ENCODE measurements around the gene SNX5. TPM values are rescaled to one million over a fixed set of nuclear protein-coding genes. Genes with fewer than 3 reads are reported as not detected.

SNX5 gene
- total and polyA plus RNA-seq, 9 of the 15 experiments (the other 6 are each of a cell fraction or from before 2014, with no cell fraction given): 53.5 to 276 (median 160) TPM

- TF ChIP-seq THRAP3 (IDR thresholded peaks at IDR 0.05; ENCODE audit: borderline replicate concordance) (no peak), CBFA2T3 (IDR thresholded peaks at IDR 0.05) (no peak), TAF7 (tag; IDR thresholded peaks at IDR 0.05) (no peak), CBFB (CRISPR knock-in tag; IDR thresholded peaks at IDR 0.05) (no peak), BDP1 (IDR thresholded peaks at IDR 0.05; ENCODE audit: insufficient read depth, insufficient read length) (no peak), ETS2 (tag; IDR thresholded peaks at IDR 0.05; ENCODE audit: borderline replicate concordance, poor library complexity, severe bottlenecking) (no peak), ESRRA (IDR thresholded peaks at IDR 0.05; ENCODE audit: borderline replicate concordance, low read depth) (no peak)
Measured at GRCh38 chr20:17914957-17915356, 53.6 kb downstream of the SNX5 start (continued).

GRCh38 chr20:17912916-17913315 is 55.7 kb downstream of the SNX5 start:
- intact Hi-C loops (cut with micrococcal nuclease): no loop called here
- POLR2A ChIA-PET: interaction anchor here (1.1 kb wide), 1 partner anchor 12 kb away, joined by 3 read pairs; no protein-coding TSS in a partner anchor
- no peaks in the 10 kb centered on the region for H3K79me2 ChIP-seq (ENCODE audit: control insufficient read depth, insufficient read depth, low read length)

More at GRCh38 chr20:17912916-17913315, 55.7 kb downstream of the SNX5 start:
- H3K9me3 ChIP-seq (replicated peaks; ENCODE audit: control insufficient read depth, insufficient read depth, low read depth, low read length): no peaks in the 10 kb centered on the region
- no peaks in the 10 kb centered on the region for H4K20me1 ChIP-seq (replicated peaks; ENCODE audit: control insufficient read depth, insufficient read depth, low read length)
- H3K4me1 ChIP-seq (replicated peaks in 1 of 2; ENCODE audit: control insufficient read depth in 2 of 2, insufficient read depth in 2 of 2, low read length in 2 of 2): peaks cover 9 to 19% of the 10 kb centered on the region in 2 experiments
- DNase-seq (ENCODE audit: extremely low read depth in 1 of 4, low spot score in 3 of 4) (no peak), ATAC-seq (no peak), FAIRE-seq (no peak)
- WGBS (ENCODE audit: insufficient coverage, low coverage, missing lambda C conversion rate): 50% methylated on average over 2 of the region's 2 CpGs
- CTCF ChIA-PET (ENCODE audit: low intra/inter-chr PET ratio): no interaction called here
- no peak overlapping the region for H3K4me3 ChIP-seq
- no peaks in the 10 kb centered on the region for H3K27me3 ChIP-seq (ENCODE audit: control insufficient read depth in 2 of 2, insufficient read depth in 2 of 2, low read length in 2 of 2)
- no TSS peak for BruUV-seq (replicated peaks)
- TF ChIP-seq ATF1 (CRISPR knock-in tag; IDR thresholded peaks at IDR 0.05) (no peak), ATF1 (tag; IDR thresholded peaks at IDR 0.05) (no peak), ZNF124 (CRISPR knock-in tag; IDR thresholded peaks at IDR 0.05) (no peak), HLTF (IDR thresholded peaks at IDR 0.05) (no peak), SMAD3 (CRISPR knock-in tag; conservative IDR thresholded peaks at IDR 0.05) (no peak)
- TF ChIP-seq, protein P1, sequence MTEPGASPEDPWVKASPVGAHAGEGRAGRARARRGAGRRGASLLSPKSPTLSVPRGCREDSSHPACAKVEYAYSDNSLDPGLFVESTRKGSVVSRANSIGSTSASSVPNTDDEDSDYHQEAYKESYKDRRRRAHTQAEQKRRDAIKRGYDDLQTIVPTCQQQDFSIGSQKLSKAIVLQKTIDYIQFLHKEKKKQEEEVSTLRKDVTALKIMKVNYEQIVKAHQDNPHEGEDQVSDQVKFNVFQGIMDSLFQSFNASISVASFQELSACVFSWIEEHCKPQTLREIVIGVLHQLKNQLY (CRISPR knock-in tag; conservative IDR thresholded peaks at IDR 0.05): no peak
- H3K4me2 ChIP-seq (ENCODE audit: insufficient read depth, low read length): no peak overlapping the region
- no peaks in the 10 kb centered on the region for H3K9me1 ChIP-seq (ENCODE audit: control insufficient read depth, insufficient read depth, low read length)
- no peak overlapping the region for H2AFZ ChIP-seq (ENCODE audit: low read depth, low read length)
- H3K27ac ChIP-seq (ENCODE audit: extremely low read depth, low read depth, low read length): no peak overlapping the region
- no peak overlapping the region for H3K9ac ChIP-seq (ENCODE audit: insufficient read depth in 1 of 2, low read depth in 2 of 2, low read length in 2 of 2)
- in situ Hi-C loops (cut with MboI): no loop called here
- no peaks in the 10 kb centered on the region for H3K36me3 ChIP-seq (ENCODE audit: control insufficient read depth, insufficient read depth, low read length)

All from K562 (cell line).